Melanocyte of skin (primary cell): ENCODE results near the gene FAM131B. TPM values are rescaled to one million over a fixed set of nuclear protein-coding genes. Genes with fewer than 3 reads are reported as not detected.

Source experiments
- small RNA-seq, 2 donors: library from RNA; depleted of rRNA; stranded (forward); fragments of <200 nt; gene quantifications; one replicate each; pipeline ENCODE3, GENCODE V24; 2012
- total RNA-seq, 2 donors: library from RNA; depleted of rRNA; stranded (reverse); fragments of >200 nt; gene quantifications; 2 replicates each; pipeline ENCODE4 v1.2.3, GENCODE V29; 2012

FAM131B gene
- not detected for total RNA-seq

GRCh38 chr7:143362131-143363015 lies at the start of gene FAM131B:
Gene FAM131B (minus strand): TSS chr7:143362713. CDS start chr7:143362603, 110 bp downstream.

GRCh38 chr7:143408686-143409561 lies 46.4 kb upstream of the FAM131B start, which contains the start of gene EPHA1:
Gene EPHA1 (minus strand): TSS chr7:143408856. CDS start chr7:143408805, 51 bp downstream.

GRCh38 chr7:143380646-143381426 lies 18.3 kb upstream of the FAM131B start, which contains the start of gene ZYX:
Gene ZYX (plus strand): TSS chr7:143381345. CDS start chr7:143381572, 227 bp downstream.

GRCh38 chr7:143315776-143316175 lies 46.7 kb downstream of the FAM131B start, which contains the start of gene CLCN1:
Gene CLCN1 (plus strand): TSS chr7:143316111. CDS start chr7:143316213, 102 bp downstream.

Small RNA genes lying within 50 kb of the gene (small RNA-seq; reads per million reads assigned to genes)
- 0.35 to 1.1 reads per million in 2 donors for gene MIR6892

Other genes with a start within 250 kb of the FAM131B start
- not detected for gene PIP, start 230.6 kb downstream of the FAM131B start, total RNA-seq
- gene TAS2R39, start 179.3 kb downstream of the FAM131B start, total RNA-seq, result not detected
- gene TAS2R40, start 140.7 kb downstream of the FAM131B start, total RNA-seq, result not detected
- gene GSTK1, start 99.3 kb downstream of the FAM131B start, total RNA-seq, result 10 to 100 TPM; 88.9 to 90.9 TPM
- gene TMEM139, start 77.8 kb downstream of the FAM131B start, total RNA-seq, result not detected
- 10 to 100 TPM; 11.0 to 20.6 TPM for gene CASP2, start 74.4 kb downstream of the FAM131B start, total RNA-seq
- gene CLCN1, start 46.6 kb downstream of the FAM131B start, total RNA-seq, result not detected
- gene ZYX, start 18.6 kb upstream of the FAM131B start, total RNA-seq, result 10 to 100 TPM; 10.7 to 18.3 TPM
- not detected for gene EPHA1, start 46.1 kb upstream of the FAM131B start, total RNA-seq
- gene TAS2R60, start 80.7 kb upstream of the FAM131B start, total RNA-seq, result not detected
- gene TAS2R41, start 115.2 kb upstream of the FAM131B start, total RNA-seq, result not detected
- not detected for gene CTAGE15, start 209.1 kb upstream of the FAM131B start, total RNA-seq